ENCODE results near the gene ACADL.

ACADL gene

DNA sequence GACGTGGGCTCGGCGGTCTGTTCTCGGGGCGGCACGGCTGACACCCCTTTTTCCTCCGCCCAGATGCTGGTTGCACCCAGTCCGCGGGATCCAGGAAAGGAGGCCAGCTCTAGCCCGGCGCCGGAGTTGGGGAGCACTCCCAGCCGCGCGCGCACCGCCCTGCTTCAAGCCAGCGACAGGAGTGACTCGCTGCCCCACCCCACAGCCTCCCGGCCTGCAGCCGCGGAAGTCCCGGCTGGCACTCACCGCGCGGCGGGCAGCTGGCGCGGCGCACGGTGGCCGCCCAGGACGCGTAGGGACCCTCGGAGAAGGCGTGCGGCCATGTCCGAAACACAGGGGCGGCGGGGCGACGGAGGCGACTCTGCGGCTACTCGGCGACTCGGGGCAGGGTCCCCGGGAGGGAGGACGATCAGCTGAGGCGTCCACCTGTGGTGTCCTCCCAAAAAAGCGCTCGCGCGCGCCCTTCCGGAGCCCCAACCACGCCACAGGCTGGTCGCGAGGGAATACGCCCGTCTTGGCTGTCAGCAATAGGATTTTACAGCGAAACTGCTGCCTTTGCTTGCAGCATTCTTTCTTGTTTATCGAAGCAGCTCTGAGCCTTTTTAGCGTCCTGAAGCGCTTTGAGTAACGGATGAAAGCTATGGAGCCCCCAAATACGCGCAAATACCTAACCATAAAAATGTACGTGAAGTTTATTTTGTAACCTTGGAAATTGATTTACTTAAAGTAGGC is at the start of gene ACADL:
Gene ACADL (minus strand): TSS at position 507 of the 732 bp plus-strand sequence. CDS start 184 bp downstream, at position 323.
- no peak for DNase-seq

DNA sequence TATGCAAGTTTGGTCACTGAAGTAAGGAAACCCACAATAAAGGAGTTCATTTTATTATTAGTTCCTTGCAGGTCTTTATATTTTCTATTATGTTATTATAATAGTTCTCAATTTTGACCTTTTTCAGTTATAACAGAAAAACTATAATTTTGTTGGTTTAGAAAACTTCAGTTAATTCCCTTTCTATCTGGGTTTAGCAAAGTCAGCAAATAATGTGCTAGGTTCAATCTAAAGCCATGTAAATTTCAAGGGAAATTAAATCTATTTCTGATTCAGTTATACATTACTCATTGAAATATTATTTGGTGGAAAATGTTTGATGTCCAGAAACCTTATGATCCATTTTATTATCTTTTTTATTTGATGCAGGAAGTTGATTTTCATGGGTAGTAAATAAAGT is 46.1 kb upstream of the ACADL start:
- no peak for DNase-seq

DNA sequence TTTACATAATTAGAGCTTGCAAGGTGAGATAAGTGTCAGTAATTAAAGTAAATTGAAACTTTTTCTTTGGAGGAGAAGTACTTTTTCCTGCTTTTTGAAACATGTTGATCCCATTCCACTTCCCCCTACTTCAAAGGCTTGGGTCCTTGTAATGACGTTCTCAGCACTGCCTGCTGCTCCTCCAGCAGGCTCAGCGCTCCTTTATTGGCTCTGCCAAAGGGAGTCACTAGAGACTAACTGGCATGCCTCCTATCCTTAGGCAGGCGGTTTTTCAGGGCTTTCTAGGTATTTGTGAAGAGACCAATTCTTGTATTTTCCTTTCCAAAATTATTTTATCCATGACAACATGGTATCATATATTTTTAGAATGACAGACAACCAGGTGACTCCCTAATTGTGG is 43.9 kb upstream of the ACADL start:
- no peak for DNase-seq

DNA sequence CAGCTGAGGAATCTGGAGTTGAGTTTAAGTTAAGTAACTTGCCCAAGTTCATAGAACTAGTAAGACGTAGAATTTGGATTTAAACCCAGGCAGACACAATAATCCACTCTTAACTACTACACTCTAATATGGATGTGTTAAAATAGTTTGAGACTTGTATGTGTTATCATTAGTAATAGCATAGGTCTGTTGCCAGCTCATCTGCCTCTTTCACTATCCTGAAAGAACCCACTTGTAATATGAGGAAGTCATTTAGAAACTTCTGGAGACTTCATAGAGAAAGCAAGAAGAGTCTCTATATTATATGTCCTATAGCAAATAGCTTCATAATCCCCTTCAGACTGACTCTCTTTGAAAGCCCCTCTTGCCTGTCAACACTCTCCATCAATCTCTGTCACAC is 43.0 kb upstream of the ACADL start:
- no peak for DNase-seq

DNA sequence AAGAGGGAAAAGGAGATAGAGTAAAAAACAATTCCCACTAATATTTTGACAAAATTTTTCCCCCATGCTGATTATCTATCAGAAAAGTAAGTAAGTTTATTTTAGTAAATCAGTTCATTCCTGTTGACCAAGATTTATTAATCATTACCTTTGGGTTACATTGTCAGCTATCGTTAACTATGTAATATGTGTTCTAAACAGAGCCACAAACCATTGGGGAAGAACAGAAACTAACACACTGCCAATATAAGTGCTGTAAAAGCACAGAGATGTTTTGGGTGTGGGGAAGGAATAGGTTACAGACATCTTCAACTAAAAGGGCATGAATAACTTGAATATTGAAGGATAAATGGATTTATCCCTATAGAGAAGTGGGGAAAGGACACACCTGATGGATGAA is 42.5 kb upstream of the ACADL start:
- no peak for DNase-seq

DNA sequence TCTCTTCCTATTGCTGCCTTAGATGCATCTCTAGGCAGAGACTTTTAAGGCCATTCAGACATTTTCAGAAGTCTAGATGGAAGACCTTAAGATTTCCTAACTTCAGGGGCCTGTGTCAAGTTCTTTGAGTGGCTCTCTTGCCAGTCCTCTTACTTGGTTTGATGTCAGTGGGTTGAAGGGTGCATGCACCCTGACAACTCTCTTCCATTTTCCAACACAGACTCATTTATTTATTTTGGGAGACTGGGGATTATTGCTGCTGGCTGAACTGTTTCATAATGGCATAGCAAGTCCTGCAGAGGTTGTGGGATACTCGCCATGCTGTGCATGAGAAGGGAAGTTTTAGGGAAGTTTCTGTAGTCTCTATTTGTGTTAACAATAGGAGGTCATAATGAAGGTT is 39.0 kb upstream of the ACADL start:
- no peak for DNase-seq

DNA sequence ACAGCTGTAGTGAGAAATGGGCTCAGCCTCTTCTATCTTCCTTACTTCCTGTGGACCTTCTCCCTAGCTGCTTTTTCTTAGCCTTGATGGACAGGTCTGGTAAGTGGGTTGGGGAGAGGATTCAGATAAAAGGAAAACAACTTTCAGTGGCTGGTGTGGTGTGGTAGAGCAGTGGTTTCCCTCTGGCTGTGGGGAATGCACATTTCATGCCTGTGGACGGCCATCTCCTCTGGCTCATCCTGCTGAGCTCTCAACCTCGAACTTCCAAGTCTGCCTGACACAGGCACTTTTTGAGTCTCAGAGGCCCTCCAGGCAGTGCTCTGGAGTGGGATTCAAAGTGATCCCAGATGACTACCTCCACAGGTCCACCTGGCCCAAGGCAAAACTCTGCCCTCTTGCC is 38.6 kb upstream of the ACADL start:
- DNase-seq = no peak

DNA sequence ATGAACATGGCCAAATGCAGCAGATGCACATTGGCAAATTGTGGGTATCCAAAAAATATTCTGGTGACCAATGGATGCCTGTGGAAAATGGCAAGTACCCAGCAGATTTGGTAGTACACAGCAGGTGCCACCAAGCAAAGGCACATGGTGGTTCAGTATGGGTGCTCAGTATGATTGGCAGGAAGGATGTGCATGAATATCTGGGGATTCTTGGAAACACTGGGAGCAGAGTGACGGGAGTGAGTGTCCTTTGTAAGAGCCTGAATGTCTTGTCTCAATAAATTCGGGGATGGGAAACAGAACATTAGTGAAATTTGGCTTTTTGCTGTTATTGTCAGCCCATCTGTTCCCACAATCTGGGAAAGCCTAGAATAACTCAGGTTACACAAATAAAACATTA is 36.8 kb upstream of the ACADL start:
- DNase-seq = no peak

DNA sequence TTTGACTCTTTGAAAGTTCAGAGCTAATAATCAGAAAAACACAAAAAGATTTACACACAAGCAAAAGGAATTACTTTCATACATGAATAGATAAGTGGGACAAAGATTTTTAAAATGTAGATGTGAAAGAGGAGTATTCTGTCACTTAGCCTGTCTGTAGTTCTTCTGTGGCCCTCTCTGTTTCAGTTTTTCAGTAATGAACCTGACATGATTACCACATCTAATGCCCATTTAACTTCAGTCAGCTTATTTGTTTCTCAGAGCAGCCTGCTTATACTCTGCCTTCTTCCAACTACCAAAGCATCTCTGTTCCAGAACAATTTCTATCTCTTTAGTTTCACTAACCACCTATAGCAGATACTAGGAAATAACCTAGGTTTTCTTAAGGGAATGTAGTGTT is 34.4 kb upstream of the ACADL start:
- no peak for DNase-seq

DNA sequence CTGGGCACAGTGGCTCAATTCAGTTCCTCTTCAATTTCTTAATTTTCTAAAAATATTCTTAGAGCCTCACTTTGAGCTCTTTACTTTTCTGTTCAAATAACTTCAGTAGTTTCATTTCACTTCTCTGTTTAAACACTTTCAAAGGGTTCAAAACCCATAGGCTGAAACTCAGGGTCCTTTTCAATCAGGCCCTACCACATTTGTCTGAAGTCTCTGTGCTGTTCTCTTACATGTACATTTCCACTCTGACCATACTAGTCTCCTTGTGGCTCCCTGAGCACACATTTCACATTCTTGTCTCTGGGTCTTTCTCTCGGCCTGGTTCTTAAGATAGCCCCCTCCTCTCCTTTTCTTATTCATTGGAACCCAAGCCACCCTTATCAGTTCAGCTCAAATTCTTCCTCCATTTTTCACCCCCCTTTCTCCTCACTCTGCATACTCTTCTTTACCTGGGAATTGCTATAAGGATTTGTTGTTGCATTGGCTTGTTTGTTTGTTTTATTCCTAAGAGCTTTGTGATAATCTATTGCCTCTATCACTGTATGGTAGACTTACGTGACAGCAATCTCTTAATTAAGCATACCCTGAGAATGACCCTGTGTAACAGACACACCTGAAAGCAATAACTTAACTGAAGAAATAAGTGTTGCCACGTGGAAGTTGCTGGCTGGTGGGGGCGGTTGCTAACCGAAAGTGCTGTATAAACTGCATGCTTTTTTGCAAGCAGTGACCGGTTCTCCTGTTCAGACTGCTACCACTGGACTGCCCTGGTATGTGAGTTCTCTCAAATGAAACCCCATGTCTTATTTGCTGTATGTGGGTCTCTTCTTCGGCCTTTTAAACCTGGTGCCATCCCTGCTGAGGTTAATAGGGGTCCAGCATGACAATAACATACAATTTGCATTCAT is 27.7 kb upstream of the ACADL start:
- DNase-seq = no peak

DNA sequence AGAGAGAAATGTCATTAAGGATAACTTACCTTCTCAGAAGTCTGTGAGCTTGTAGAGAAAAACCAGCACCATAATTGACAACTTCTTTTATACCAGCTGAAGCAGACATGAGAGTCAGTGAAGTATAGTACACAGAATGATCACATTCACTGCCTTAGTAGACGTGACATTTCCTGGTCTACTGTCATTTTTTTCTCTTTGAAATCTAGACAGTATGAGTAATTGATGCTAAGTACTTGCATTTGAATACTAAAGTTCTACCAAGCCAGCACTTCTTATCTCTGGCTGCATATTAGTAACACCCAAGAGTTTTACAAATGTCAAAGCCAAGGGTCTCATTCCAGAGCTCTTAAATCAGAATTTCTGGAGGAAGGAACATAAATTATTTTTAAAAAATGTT is 25.4 kb upstream of the ACADL start:
- no peak for DNase-seq

DNA sequence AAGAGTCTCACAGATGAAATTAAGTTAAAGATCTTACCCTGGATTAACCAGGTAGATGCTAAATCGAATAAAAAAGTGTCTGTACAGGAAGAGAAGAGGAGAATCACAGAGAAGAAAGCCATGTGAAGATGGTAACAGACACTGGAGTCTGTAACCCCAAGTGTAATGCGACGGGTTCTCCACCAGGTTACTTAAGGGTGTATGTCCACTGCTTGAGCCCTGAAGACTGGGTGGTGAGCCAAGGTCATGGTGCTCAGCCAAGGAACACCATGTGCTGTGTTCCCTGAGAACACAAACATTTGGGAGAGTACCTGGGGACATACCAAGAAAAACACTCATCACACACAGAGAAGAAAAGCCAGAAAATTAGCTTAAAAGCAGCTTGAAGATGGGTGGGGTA is 8.2 kb upstream of the ACADL start:
- no peak for DNase-seq

DNA sequence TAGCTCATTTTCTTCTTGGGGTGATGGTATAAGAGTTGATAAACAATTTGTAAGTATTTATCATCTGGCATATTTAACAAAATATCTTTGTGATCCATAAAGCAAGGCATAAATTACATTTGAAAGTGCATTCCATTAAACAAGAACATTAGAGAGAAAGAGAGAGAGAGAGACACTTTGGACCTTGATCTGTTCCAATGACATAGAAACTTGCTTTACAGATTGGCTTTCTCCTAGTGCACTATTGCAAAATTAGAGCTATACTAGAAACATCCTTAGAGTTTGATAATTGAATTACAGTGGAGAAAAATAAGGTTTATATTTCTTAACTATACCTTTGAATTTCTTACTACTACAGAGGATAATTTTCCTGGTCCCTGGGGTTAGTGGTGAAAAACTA is 5.7 kb upstream of the ACADL start:
- DNase-seq = no peak

DNA sequence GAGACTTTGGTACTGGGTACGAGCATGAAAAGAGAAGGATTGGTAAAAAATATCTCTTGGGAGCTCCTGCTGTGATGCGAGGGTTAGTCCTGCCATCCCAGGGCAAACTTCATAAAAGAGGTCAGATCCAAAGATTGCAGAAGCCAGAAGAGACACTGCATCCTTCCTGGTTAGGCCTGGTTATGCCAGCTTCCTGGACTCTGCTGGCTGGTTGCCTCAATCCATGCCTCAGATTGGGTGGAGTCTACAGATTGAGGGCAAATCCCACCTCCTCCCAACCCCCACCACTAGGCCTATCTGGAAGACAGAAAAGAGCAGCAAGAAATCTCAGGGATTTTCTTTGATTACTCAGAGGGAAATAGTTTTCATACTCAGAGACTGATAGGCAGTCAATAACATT is 5.3 kb upstream of the ACADL start:
- no peak for DNase-seq

DNA sequence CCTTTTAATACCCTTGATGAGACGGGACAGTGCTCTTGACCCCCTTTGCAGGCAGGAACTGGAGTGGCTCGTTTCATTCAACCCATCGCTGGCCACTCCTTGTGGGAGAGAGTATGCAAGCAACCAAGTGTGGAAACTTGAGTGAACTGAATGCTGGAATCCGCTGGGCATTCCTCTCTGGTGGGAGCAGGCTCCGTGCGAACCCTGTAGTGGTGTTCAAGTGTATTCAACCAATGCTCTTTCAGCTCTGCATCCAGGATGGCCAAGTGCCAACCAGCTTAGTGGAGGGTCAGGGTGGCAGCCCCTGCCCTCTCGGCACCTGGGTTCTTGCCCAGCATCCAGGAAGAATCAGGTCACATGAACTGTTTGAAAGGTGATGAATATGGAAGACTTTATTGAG is 3.3 kb upstream of the ACADL start:
- DNase-seq = no peak

DNA sequence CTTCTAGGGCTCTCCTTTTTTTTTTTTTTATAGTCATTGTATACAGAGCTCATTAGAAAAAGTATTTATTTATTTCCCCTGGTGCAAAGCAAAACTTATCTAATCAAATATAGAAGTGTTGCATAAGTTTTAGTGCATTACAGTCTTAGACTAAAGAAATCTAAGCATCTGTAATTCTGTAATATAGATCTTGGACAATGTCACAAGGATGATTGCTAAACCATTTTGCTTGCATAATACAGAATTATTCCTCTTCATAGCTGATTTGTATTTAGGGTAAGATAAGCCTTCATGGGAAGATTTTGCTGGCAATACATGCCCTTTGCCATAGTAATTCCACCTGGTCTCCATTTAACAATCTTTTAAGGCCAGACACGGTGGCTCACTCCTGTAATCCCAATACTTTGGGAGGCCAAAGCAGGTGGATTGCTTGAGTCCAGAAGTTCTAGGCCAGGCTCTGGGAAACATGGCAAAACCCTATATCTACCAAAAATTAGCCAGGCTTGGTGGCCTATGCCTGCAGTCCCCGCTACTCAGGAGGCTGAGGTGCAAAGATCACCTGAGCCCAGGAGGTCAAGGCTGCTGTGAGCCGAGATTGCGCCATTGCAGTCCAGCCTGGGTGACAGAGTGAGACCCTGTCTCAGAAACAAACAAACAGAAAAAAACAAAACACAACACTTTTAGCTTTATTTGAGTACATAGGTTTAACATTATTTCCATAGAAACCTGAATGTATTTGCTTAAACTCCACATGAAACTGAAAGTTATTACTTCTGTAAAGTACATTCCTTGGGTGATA is 2.2 kb upstream of the ACADL start:
- DNase-seq = no peak

DNA sequence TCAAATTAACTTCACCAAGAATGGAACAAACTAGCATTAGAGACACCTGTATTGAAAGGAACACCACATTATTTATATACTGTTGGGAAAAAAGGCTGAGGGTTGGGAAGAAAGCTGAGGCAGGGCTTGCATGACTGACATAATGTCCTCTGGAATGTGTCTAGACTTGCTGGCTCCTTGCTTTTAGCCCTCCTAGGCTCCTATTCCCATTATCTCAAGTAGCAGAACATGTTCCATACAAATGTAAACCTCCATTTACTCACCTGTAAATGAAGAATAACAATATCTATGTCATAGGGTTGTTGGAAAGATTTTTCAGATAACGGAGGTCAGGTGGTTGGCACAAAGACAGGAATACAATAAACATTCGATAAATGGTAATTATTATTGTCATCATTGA is 976 bp upstream of the ACADL start:
- DNase-seq = no peak

DNA sequence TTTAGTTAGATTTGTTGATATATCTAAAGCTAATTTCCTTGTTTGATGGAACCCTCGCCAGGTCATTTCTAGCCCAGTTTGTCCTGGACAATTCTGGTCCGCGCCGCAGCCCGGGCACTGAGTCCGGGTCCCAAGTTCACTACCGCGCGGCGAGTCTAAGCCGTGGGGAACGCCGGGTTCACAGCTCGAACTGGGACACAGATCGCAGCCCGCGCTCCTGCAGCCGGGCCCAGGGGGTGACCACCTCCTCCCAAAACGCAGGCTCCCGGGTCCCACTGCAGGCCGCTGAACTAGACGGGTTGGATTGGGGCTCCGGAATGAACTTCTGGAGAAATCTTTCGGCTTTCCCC is 681 bp downstream of the ACADL start:
- no peak for DNase-seq

DNA sequence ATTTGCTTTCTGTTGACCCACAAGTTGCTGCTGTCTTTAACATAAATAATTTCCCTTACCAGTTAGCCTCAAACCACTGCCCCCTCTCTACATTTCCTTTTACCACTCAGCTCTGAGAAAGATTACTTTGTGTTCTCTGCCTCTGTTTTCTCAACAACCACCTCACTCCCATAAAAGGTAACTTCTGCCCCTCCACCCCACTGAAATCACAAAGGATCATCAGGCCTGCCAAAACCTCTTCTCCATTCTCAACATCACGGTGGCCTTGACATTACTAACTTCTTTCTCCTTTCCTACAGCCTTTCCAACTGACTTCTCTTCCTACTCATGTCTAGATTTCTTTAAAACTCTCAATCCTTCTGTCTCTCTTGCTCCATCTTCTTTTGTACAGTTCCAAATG is 10.1 kb downstream of the ACADL start:
- DNase-seq = no peak

DNA sequence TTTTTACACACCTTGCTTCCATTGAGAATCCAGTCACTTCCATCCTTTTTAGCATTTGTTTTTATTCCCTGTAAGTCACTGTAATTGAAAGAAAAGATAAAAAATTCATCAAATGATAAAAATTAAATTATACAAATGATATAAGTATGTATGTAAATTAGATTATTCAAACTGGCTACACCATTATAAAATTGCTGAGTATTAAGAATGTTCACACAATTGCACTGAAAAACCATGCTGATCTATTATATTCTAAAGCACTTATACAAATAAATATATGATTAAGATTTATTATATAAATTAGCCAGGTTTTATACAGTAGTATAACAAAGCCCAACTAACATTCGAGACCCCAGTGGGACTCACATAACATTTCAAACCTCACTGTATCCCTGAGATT is 15.1 kb downstream of the ACADL start:
- DNase-seq = no peak

DNA sequence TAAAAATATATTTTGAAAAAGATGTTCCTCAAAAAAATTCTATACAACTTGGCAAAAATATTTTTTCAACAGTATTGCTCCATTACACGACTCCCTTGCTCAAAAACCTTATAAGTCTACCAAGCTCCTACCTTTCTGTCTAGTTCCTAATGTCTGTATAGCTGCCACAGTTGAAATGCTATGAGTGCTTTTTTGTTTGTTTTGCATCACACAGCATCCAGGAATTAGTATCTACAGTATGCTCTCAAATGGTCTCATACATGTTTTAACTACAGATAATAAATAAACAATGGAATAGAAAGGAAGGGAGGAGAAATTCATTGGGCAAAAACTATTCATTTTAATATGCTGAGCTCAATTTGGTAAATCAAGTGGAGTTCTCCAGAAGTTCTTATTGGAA is 17.3 kb downstream of the ACADL start:
- no peak for DNase-seq

DNA sequence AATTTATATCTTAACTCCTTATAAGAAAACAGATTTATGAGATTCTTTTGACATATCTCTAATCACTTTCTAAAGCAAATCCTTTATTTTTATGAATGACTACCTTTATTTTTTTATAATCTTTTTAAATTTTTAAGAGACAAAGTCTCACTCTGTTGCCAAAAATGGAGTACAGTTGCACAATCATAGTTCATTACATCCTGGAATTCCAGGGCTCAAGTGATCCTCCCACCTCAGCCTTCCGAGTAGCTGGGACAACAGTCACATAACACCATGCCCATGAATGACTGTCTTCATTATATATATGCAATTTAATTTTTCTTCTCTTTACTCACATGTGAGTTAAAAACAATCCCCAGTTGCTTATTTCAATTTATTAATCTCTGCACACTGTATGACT is 21.7 kb downstream of the ACADL start:
- no peak for DNase-seq

DNA sequence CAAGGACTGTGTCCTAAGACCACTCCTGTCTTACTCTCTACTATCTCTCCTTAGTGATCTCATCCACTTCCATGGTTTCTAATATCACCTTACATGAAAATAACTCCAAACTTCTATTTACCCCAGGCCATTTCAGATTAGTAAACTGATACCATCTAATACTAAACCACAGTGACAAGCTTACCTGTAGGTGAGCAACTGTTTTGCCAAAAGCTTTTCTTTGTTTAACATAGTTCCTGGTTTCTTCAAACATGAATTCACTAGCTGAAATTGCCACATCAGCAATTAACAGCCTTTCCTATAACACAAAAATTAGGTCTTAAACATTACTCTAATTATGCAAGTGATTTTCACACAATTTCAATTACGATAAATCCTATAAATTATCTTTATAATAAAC is 22.1 kb downstream of the ACADL start:
- DNase-seq = no peak

DNA sequence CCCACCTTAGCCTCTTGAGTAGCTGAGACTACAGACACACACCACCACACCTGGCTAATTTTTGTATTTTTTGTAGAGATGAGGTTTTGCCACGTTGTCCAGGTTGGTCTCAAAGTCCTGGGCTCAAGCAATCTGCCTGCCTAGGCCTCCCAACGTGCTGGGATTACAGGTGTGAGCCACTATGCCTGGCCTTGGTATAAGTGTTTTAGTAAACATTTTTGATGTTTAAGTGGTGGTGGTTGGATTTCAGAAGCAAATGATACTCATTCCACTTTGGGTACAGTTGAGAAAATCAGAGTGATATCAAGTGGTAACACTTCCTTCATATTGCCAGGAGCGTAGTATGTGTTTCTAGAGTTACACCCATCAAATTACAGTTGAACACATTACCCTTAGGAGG is 25.4 kb downstream of the ACADL start:
- no peak for DNase-seq
